OCI-LY7 (cell line): ENCODE data around the gene ACOXL. TPM values are rescaled to one million over a fixed set of nuclear protein-coding genes. Genes with fewer than 3 reads are reported as not detected.

ENCODE experiments used
- BruUV-seq: library from RNA; stranded (reverse); fragments of 400-500 nt; replicated peaks from 2 replicates; lab custom pipeline; 2021; lab: Mats Ljungman, UMichigan
- CTCF ChIA-PET: fragments of 300-600 bp; sonication (Branson Sonifier 250); formaldehyde crosslinking; loops from one replicate; lab custom pipeline; 2022; ENCODE audit warnings: antibody characterized with exemption; ENCODE audit not compliant: unreplicated experiment; lab: Charles Lee
- POLR2A ChIA-PET: fragments of 300-600 bp; sonication (Branson Sonifier 250); formaldehyde crosslinking; loops from one replicate; lab custom pipeline; 2022; ENCODE audit warnings: antibody characterized with exemption; lab: Charles Lee
- DNase-seq: peaks from one replicate; pipeline ENCODE4 v3.0.0-alpha.2; 2015; ENCODE audit warnings: low spot score
- H2AFZ ChIP-seq: fragments of 200-600 bp; sonication (generic), shearing (Covaris generic); 2 replicates; pipeline ENCODE4 v1.6.1; 2014; ENCODE audit warnings: mild to moderate bottlenecking, antibody characterized with exemption, low read length, moderate library complexity
- H3K27ac ChIP-seq: fragments of 200-600 bp; sonication (generic); 2 replicates; pipeline ENCODE4 v1.5.1; 2014; ENCODE audit warnings: mixed run types, low read depth, mild to moderate bottlenecking, moderate library complexity, low read length, inconsistent platforms; ENCODE audit not compliant: poor library complexity, severe bottlenecking
- H3K36me3 ChIP-seq: fragments of 200-600 bp; sonication (generic); 2 replicates; pipeline ENCODE4 v1.6.1; 2014; ENCODE audit warnings: mild to moderate bottlenecking, antibody characterized with exemption, low read length, moderate library complexity, mixed read lengths; ENCODE audit not compliant: insufficient read depth
- H3K4me1 ChIP-seq: fragments of 200-600 bp; sonication (generic); 2 replicates; pipeline ENCODE4 v1.5.1; 2014; ENCODE audit warnings: mild to moderate bottlenecking, low read length; ENCODE audit not compliant: insufficient read depth, poor library complexity, severe bottlenecking
- H3K4me2 ChIP-seq: fragments of 200-600 bp; sonication (generic); 2 replicates; pipeline ENCODE4 v1.6.1; 2014; ENCODE audit warnings: mild to moderate bottlenecking, low read length
- H3K4me3 ChIP-seq: fragments of 200-600 bp; sonication (generic); 2 replicates; pipeline ENCODE4 v1.5.1; 2014; ENCODE audit warnings: mild to moderate bottlenecking, low read depth, low read length; ENCODE audit not compliant: poor library complexity, severe bottlenecking
- H3K79me2 ChIP-seq: fragments of 200-600 bp; sonication (generic); 2 replicates; pipeline ENCODE4 v1.6.1; 2016; ENCODE audit warnings: low read depth, mild to moderate bottlenecking, low read length, moderate library complexity, mixed read lengths; ENCODE audit not compliant: insufficient read depth
- H3K9me2 ChIP-seq: fragments of 200-600 bp; sonication (generic); 2 replicates; pipeline ENCODE4 v1.6.1; 2016; ENCODE audit warnings: mild to moderate bottlenecking, low read length, mixed read lengths; ENCODE audit not compliant: insufficient read depth
- H3K9me3 ChIP-seq: fragments of 200-600 bp; sonication (generic); 2 replicates; pipeline ENCODE4 v1.6.1; 2014; ENCODE audit warnings: mild to moderate bottlenecking, mixed run types, low read length, mixed read lengths
- H4K20me1 ChIP-seq: fragments of 200-600 bp; sonication (generic); 2 replicates; pipeline ENCODE4 v1.6.1; 2014; ENCODE audit warnings: mild to moderate bottlenecking, antibody characterized with exemption, low read length, moderate library complexity, mixed read lengths; ENCODE audit not compliant: insufficient read depth
- EZH2phosphoT487 ChIP-seq: fragments of 200-600 bp; sonication (generic); IDR thresholded peaks from 2 replicates; pipeline ENCODE4 v1.6.1; 2018; ENCODE audit warnings: low read depth, borderline replicate concordance, mild to moderate bottlenecking, mixed run types, antibody characterized with exemption, low read length, moderate library complexity, mixed read lengths
- intact Hi-C: fragments of 100-400 bp; cut with micrococcal nuclease; formaldehyde crosslinking; loops from one replicate; pipeline ENCODE4 v1.10.0; 2022; ENCODE audit not compliant: unreplicated experiment
- total RNA-seq, 2 experiments: library from RNA; depleted of rRNA in 1 of 2; stranded (reverse); fragments of >200 nt in 1 of 2; shearing (Covaris generic) in 1 of 2; gene quantifications; 2 replicates each; pipeline ENCODE4 v1.2.3, GENCODE V29; 2014 to 2022
- TF ChIP-seq, protein P1 (sequence below): fragments of 200-600 bp; sonication (generic); conservative IDR thresholded peaks from 2 replicates; pipeline ENCODE4 v1.5.1; 2014; ENCODE audit warnings: mild to moderate bottlenecking, antibody characterized with exemption, low read length, moderate library complexity, mixed read lengths

The ACOXL gene
- total RNA-seq, 2 experiments from 2014 or later = 1.4 TPM; not detected in 1

GRCh38 chr2:110790907-110791306 lies 58.5 kb downstream of the ACOXL start:
- H4K20me1 ChIP-seq = no peaks in the 10 kb centered on the region
- ChIA-PET CTCF (no interaction called here), POLR2A (no interaction called here)
- H3K79me2 ChIP-seq = no peaks in the 10 kb centered on the region
- H3K9me2 ChIP-seq = no peaks in the 10 kb centered on the region
- DNase-seq = no peak
- BruUV-seq = no TSS peak
- no peak overlapping the region for H2AFZ ChIP-seq
- H3K9me3 ChIP-seq = no peaks in the 10 kb centered on the region
- H3K4me2 ChIP-seq = no peak overlapping the region
- no peaks in the 10 kb centered on the region for H3K36me3 ChIP-seq
- H3K4me3 ChIP-seq = no peak overlapping the region
- TF ChIP-seq, protein P1, sequence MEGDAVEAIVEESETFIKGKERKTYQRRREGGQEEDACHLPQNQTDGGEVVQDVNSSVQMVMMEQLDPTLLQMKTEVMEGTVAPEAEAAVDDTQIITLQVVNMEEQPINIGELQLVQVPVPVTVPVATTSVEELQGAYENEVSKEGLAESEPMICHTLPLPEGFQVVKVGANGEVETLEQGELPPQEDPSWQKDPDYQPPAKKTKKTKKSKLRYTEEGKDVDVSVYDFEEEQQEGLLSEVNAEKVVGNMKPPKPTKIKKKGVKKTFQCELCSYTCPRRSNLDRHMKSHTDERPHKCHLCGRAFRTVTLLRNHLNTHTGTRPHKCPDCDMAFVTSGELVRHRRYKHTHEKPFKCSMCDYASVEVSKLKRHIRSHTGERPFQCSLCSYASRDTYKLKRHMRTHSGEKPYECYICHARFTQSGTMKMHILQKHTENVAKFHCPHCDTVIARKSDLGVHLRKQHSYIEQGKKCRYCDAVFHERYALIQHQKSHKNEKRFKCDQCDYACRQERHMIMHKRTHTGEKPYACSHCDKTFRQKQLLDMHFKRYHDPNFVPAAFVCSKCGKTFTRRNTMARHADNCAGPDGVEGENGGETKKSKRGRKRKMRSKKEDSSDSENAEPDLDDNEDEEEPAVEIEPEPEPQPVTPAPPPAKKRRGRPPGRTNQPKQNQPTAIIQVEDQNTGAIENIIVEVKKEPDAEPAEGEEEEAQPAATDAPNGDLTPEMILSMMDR = no peak
- TF ChIP-seq EZH2phosphoT487 = no peak
- no peaks in the 10 kb centered on the region for H3K4me1 ChIP-seq
- no peak overlapping the region for H3K27ac ChIP-seq
- intact Hi-C loops = no loop called here

DNA sequence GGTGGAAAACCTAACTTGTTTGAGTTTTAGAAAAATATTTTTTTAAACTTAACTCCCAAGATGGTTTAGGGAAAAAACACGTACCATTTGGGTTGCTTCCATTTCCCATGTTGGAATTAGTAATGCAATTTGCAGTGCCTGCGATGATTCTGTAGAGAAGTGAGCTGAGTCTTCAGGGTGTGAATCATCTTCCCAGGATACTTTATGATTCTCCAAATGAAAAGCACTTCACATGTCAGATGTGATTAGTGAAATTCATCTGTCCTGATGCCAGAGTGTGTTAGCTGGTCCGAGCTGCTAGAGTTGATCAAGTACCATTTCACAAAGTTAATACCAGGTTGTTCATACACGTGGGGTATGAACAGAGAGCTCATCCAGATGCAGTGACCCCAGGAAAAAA lies 59.1 kb downstream of the ACOXL start:
- H3K9me3 ChIP-seq = no peaks in the 10 kb centered on the region
- ChIA-PET CTCF (no interaction called here), POLR2A (no interaction called here)
- H3K4me2 ChIP-seq = no peak overlapping the region
- no peak overlapping the region for H3K27ac ChIP-seq
- H3K9me2 ChIP-seq = no peaks in the 10 kb centered on the region
- DNase-seq = no peak
- H3K4me1 ChIP-seq = no peaks in the 10 kb centered on the region
- BruUV-seq = no TSS peak
- H3K79me2 ChIP-seq = no peaks in the 10 kb centered on the region
- intact Hi-C loops = no loop called here
- H4K20me1 ChIP-seq = no peaks in the 10 kb centered on the region
- TF ChIP-seq, protein P1 = no peak
- TF ChIP-seq EZH2phosphoT487 = no peak
- H2AFZ ChIP-seq = no peak overlapping the region
- no peaks in the 10 kb centered on the region for H3K36me3 ChIP-seq
- no peak overlapping the region for H3K4me3 ChIP-seq

GRCh38 chr2:110793034-110793433 lies 60.7 kb downstream of the ACOXL start:
- no peak overlapping the region for H3K4me2 ChIP-seq
- H4K20me1 ChIP-seq = no peaks in the 10 kb centered on the region
- H3K4me1 ChIP-seq = no peaks in the 10 kb centered on the region
- TF ChIP-seq EZH2phosphoT487 = no peak
- TF ChIP-seq, protein P1 = no peak
- no peak for DNase-seq
- H3K79me2 ChIP-seq = no peaks in the 10 kb centered on the region
- H3K9me3 ChIP-seq = no peaks in the 10 kb centered on the region
- no peak overlapping the region for H3K27ac ChIP-seq
- no peak overlapping the region for H2AFZ ChIP-seq
- H3K9me2 ChIP-seq = no peaks in the 10 kb centered on the region
- H3K36me3 ChIP-seq = no peaks in the 10 kb centered on the region
- BruUV-seq = no TSS peak
- H3K4me3 ChIP-seq = no peak overlapping the region
- POLR2A ChIA-PET = no interaction called here
- CTCF ChIA-PET = no interaction called here
- intact Hi-C loops = no loop called here
